Testis (tissue), 5 donors: ENCODE data around the gene RFX6. TPM values are rescaled to one million over a fixed set of nuclear protein-coding genes. Genes with fewer than 3 reads are reported as not detected.
"Not testable (repeated sequence)": the region's sequence is repeated elsewhere in the genome, so short reads cannot be mapped to it uniquely, and the experiment has no call there.

Experiments used
- DNase-seq: peaks from one replicate; pipeline ENCODE4 v3.0.0-alpha.2; 2019
- H3K27ac ChIP-seq, 2 donors: fragments of 200-600 bp; sonication (generic); one replicate each; pipeline ENCODE4 v1.5.1; 2019
- H3K27me3 ChIP-seq: fragments of 200-600 bp; sonication (generic); one replicate; pipeline ENCODE4 v1.5.1; 2019
- H3K36me3 ChIP-seq: fragments of 200-600 bp; sonication (generic); one replicate; pipeline ENCODE4 v1.5.1; 2017; ENCODE audit warnings: low read depth; ENCODE audit errors: missing control alignments
- H3K4me1 ChIP-seq: fragments of 200-600 bp; sonication (generic); one replicate; pipeline ENCODE4 v1.5.1; 2019
- H3K4me3 ChIP-seq, 2 donors: fragments of 200-600 bp; sonication (generic); one replicate each; pipeline ENCODE4 v1.5.1; 2017 to 2019
- H3K9me3 ChIP-seq: fragments of 200-600 bp; sonication (generic); one replicate; pipeline ENCODE4 v1.5.1; 2017
- POLR2A ChIP-seq: fragments of 450-650 bp; IDR thresholded peaks from one replicate; pipeline ENCODE4 v1.6.1; 2017; ENCODE audit warnings: antibody characterized with exemption, mild to moderate bottlenecking, moderate library complexity
- WGBS, 2 donors: methylation state at CpG; one replicate each; pipeline ENCODE4 v1.1.5; 2018; 5-methylcytosine and 5-hydroxymethylcytosine counted together
- intact Hi-C: fragments of 100-400 bp; cut with DNase I; formaldehyde crosslinking; loops from one replicate; pipeline ENCODE4 v1.15.1; 2023; ENCODE audit warnings: low total_unique reads
- long read RNA-seq, 2 donors: transcript quantifications; one replicate each; lab custom pipeline, GENCODE V29; 2026
- polyA plus RNA-seq: library from polyadenylated mRNA; stranded (reverse); fragments of 350-450 nt; fragmentation: Illumina TruSeq; extraction: RNeasy Lipid Tissue Mini Kit (QIAGEN cat#74804); gene quantifications from one replicate; pipeline ENCODE4 v1.2.3, GENCODE V29; 2014; ENCODE audit warnings: low read depth, low replicate concordance; ENCODE audit not compliant: insufficient read depth
- total RNA-seq, 2 donors: library from RNA; depleted of rRNA; stranded (reverse); fragments of >200 nt; gene quantifications; one replicate each; pipeline ENCODE4 v1.2.3, GENCODE V29; 2016
- TF ChIP-seq, protein P1 (sequence below), 3 experiments: fragments of 450-650 bp in 2 of 3; fragments of 200-600 bp in 1 of 3; sonication (generic) in 1 of 3; IDR thresholded peaks; one replicate each; pipeline ENCODE4 v1.5.1; 2016 to 2019; ENCODE audit warnings: antibody characterized with exemption in 3 of 3, mild to moderate bottlenecking in 2 of 3, moderate library complexity in 1 of 3

RFX6 gene, protein sequence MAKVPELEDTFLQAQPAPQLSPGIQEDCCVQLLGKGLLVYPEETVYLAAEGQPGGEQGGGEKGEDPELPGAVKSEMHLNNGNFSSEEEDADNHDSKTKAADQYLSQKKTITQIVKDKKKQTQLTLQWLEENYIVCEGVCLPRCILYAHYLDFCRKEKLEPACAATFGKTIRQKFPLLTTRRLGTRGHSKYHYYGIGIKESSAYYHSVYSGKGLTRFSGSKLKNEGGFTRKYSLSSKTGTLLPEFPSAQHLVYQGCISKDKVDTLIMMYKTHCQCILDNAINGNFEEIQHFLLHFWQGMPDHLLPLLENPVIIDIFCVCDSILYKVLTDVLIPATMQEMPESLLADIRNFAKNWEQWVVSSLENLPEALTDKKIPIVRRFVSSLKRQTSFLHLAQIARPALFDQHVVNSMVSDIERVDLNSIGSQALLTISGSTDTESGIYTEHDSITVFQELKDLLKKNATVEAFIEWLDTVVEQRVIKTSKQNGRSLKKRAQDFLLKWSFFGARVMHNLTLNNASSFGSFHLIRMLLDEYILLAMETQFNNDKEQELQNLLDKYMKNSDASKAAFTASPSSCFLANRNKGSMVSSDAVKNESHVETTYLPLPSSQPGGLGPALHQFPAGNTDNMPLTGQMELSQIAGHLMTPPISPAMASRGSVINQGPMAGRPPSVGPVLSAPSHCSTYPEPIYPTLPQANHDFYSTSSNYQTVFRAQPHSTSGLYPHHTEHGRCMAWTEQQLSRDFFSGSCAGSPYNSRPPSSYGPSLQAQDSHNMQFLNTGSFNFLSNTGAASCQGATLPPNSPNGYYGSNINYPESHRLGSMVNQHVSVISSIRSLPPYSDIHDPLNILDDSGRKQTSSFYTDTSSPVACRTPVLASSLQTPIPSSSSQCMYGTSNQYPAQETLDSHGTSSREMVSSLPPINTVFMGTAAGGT
- total RNA-seq (under 1 TPM; 0.93 to 0.94 TPM), polyA plus RNA-seq (0.99 TPM)
- long read RNA-seq, donor 1: 0 reads
- long read RNA-seq, donor 2: 0 reads

DNA sequence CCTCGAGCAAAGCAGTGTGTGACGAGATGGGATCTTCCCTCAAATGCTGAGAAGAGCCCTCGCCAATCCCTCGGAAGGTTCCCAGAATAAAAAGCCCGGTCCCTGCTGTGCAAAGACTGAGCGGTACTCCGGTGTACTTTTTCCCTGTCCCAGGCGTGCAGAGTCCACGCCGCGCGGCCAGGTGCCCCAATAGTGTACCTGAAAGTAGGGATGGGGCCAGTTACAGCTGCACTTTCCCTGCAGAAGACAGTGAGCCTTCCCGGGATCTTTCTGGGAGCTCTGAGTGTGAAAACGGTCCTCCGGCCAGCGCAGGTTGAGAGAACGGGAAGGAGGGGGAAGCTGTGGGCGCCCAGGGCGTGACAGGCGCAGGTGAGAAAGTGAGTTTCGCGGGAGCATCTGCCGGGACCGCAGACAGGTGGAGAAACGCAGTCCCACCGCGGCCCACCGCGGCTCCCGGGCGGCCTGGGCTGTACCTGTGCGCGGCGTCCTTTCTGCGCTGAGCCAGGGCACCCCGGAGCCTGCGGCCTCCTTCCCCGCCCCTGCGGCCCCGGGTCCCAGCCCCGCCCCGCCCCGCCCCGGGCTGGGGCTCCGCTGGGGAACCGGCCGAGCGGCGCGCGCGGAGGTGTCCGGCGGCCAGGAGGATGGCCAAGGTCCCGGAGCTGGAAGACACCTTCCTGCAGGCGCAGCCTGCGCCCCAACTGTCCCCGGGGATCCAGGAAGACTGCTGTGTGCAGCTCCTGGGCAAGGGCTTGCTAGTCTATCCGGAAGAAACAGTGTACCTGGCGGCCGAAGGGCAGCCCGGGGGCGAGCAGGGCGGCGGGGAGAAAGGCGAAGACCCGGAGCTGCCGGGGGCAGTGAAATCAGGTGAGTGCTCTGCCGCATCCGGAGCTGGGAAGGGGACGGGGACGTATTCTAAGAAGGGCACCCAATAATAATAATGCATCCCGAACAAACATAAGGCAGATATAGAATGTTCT is at the start of gene RFX6:
TSS of gene RFX6 (plus strand) at position 608 of the 977 bp plus-strand sequence. CDS start at position 642, 34 bp downstream.
- DNase-seq: peak; percentile 14
- no peaks in the 10 kb centered on the region for H3K27me3 ChIP-seq
- no peak within 1 kb of the TSS for H3K27ac ChIP-seq
- no peaks in the 10 kb centered on the region for H3K36me3 ChIP-seq
- intact Hi-C loops: no loop called here
- H3K4me3 ChIP-seq: peak within 1 kb of the TSS; percentile 30 to 34
- no peaks in the 10 kb centered on the region for H3K4me1 ChIP-seq
- TF ChIP-seq, protein P1, sequence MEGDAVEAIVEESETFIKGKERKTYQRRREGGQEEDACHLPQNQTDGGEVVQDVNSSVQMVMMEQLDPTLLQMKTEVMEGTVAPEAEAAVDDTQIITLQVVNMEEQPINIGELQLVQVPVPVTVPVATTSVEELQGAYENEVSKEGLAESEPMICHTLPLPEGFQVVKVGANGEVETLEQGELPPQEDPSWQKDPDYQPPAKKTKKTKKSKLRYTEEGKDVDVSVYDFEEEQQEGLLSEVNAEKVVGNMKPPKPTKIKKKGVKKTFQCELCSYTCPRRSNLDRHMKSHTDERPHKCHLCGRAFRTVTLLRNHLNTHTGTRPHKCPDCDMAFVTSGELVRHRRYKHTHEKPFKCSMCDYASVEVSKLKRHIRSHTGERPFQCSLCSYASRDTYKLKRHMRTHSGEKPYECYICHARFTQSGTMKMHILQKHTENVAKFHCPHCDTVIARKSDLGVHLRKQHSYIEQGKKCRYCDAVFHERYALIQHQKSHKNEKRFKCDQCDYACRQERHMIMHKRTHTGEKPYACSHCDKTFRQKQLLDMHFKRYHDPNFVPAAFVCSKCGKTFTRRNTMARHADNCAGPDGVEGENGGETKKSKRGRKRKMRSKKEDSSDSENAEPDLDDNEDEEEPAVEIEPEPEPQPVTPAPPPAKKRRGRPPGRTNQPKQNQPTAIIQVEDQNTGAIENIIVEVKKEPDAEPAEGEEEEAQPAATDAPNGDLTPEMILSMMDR (IDR thresholded peaks at IDR 0.05): no peak
- TF ChIP-seq POLR2A: no peak
- 1% methylated on average over 35 to 46 of the region's 73 CpGs for WGBS, 2 donors
- H3K9me3 ChIP-seq: no peaks in the 10 kb centered on the region

DNA sequence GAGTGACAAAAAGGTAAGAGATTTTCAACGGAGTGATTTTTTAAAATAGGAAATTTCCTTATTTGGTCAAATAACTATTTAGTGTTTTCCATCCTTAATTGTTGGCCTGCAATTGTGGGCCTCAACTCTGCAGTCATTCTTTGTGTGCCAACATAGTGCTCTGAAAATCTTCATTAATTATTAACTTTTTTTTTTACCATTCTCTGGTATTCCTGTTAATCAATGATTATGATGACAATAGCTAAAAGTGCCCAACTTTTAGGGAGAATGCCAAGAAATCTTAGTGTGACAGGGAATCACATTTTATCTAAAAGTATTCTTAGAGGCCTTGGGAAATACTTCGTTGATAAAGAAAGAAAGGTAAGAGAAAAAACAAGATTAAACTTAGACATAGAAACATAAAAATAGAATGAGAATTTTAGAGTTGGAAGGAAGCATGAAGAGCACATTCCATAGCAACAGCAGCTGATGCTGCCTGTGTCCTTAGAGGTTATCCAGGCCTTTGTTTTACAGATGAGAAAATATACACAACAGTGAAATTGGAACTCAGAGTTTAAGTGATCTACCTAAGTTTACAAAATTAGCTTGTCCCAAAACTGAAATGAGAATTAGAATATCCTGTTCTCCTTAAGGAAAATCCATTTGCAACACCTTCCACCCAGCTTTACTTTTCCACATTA is 49.3 kb upstream of the RFX6 start:
- intact Hi-C loops: no loop called here
- 51 to 61% methylated on average over 2 of the region's 2 CpGs for WGBS, 2 donors
- no peaks in the 10 kb centered on the region for H3K36me3 ChIP-seq

DNA sequence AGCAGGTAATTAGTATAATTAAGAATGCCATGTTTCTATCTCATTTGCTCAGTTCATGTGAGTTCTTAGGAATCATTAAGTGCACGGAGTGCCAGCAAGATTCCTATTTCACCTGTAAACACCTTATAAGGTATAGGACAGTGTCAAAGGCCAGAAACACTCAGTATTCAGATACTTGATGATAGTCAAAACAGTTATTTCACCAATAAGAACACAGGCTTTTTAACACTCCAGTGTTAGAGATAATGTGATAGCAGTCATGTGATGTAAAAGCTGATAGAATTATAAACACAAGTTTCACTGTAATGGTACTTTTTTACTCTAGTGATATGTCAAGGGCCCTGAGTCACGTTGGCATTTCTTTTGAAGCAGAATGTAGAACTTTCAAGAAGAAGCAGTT is 48.1 kb upstream of the RFX6 start, which contains the start of gene GPRC6A:
TSS of gene GPRC6A (minus strand) at position 101 of the 400 bp plus-strand sequence. CDS start at position 31, 70 bp downstream.
- H3K9me3 ChIP-seq: no peaks in the 10 kb centered on the region
- TF ChIP-seq, protein P1 (IDR thresholded peaks at IDR 0.05): no peak
- no peak for TF ChIP-seq POLR2A
- H3K27ac ChIP-seq: no peak within 1 kb of the TSS
- no peaks in the 10 kb centered on the region for H3K36me3 ChIP-seq
- H3K4me3 ChIP-seq: no peak within 1 kb of the TSS
- whole genome bisulfite sequencing, 2 donors: 77 to 78% methylated on average over 2 of the region's 2 CpGs
- no peak for DNase-seq
- H3K4me1 ChIP-seq: no peaks in the 10 kb centered on the region
- H3K27me3 ChIP-seq: no peaks in the 10 kb centered on the region
- intact Hi-C loops: no loop called here

More for the DNA sequence above, 49.3 kb upstream of the RFX6 start:
- no peak for DNase-seq
- no peak overlapping the region for H3K27ac ChIP-seq
- H3K27me3 ChIP-seq: no peaks in the 10 kb centered on the region
- no peaks in the 10 kb centered on the region for H3K4me1 ChIP-seq
- H3K4me3 ChIP-seq: no peak overlapping the region
- no peak for TF ChIP-seq POLR2A
- TF ChIP-seq, protein P1 (IDR thresholded peaks at IDR 0.05): no peak
- no peaks in the 10 kb centered on the region for H3K9me3 ChIP-seq

DNA sequence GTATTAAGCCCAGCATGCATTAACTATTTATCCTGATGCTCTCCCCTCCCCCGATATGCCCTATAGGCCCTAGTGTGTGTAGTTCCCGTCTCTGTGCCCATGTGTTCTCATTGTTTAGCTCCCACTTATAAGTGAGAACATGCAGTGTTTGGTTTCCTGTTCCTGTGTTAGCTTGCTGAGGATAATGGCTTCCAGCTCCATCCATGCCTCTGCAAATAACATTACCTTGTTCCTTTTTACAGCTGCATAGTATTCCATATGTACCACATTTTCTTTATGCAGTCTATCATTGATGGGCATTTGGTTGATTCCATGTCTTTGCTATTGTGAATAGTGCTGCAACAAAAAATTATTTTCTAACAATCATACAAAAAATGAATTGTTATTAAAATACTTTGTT is 42.5 kb upstream of the RFX6 start:
- DNase-seq, H3K27ac ChIP-seq, H3K4me3 ChIP-seq, intact Hi-C loops, H3K36me3 ChIP-seq, H3K27me3 ChIP-seq, H3K9me3 ChIP-seq, H3K4me1 ChIP-seq: not testable (repeated sequence)
- WGBS, 2 donors: 91 to 100% methylated on average over 2 of the region's 2 CpGs
